Ascending aorta (tissue), 2 donors: Measurements from ENCODE around the gene MYL11. TPM values are rescaled to one million over a fixed set of nuclear protein-coding genes. Genes with fewer than 3 reads are reported as not detected.

Source experiments
- DNase-seq, 2 donors: peaks; one replicate each; pipeline ENCODE4 v3.0.0-alpha.2; 2019; ENCODE audit warnings: low spot score in 2 of 2
- H3K27ac ChIP-seq, 2 donors: fragments of 200-600 bp; sonication (generic); one replicate each; pipeline ENCODE4 v1.5.1; 2016 to 2017; ENCODE audit warnings: mild to moderate bottlenecking in 1 of 2
- H3K27me3 ChIP-seq: fragments of 200-600 bp; sonication (generic); one replicate; pipeline ENCODE4 v1.5.1; 2017
- H3K36me3 ChIP-seq, 2 donors: fragments of 200-600 bp; sonication (generic); one replicate each; pipeline ENCODE4 v1.5.1; 2016
- H3K4me1 ChIP-seq, 2 donors: fragments of 200-600 bp; sonication (generic); one replicate each; pipeline ENCODE4 v1.5.1; 2016 to 2017; ENCODE audit warnings: mild to moderate bottlenecking in 1 of 2
- H3K4me3 ChIP-seq, 2 donors: fragments of 200-600 bp; sonication (generic); one replicate each; pipeline ENCODE4 v1.5.1; 2016 to 2017; ENCODE audit warnings: mild to moderate bottlenecking in 1 of 2
- H3K9me3 ChIP-seq, 2 donors: fragments of 200-600 bp; sonication (generic); one replicate each; pipeline ENCODE4 v1.5.1; 2016
- intact Hi-C: fragments of 100-400 bp; cut with DNase I; formaldehyde crosslinking; loops from one replicate; pipeline ENCODE4 v1.15.1; 2023
- total RNA-seq: library from RNA; depleted of rRNA; stranded (reverse); fragments of >200 nt; gene quantifications from one replicate; pipeline ENCODE4 v1.1.0, GENCODE V29; 2016
- TF ChIP-seq, protein P1 (sequence below), 3 experiments: fragments of 200-600 bp in 2 of 3; fragments of 450-650 bp in 1 of 3; sonication (generic) in 2 of 3; IDR thresholded peaks; one replicate each; pipeline ENCODE4 v1.5.1; 2016 to 2019; ENCODE audit warnings: antibody characterized with exemption in 3 of 3, mild to moderate bottlenecking in 1 of 3, moderate library complexity in 1 of 3

The MYL11 gene
- total RNA-seq, 1 donor from 2014 or later: not detected

DNA sequence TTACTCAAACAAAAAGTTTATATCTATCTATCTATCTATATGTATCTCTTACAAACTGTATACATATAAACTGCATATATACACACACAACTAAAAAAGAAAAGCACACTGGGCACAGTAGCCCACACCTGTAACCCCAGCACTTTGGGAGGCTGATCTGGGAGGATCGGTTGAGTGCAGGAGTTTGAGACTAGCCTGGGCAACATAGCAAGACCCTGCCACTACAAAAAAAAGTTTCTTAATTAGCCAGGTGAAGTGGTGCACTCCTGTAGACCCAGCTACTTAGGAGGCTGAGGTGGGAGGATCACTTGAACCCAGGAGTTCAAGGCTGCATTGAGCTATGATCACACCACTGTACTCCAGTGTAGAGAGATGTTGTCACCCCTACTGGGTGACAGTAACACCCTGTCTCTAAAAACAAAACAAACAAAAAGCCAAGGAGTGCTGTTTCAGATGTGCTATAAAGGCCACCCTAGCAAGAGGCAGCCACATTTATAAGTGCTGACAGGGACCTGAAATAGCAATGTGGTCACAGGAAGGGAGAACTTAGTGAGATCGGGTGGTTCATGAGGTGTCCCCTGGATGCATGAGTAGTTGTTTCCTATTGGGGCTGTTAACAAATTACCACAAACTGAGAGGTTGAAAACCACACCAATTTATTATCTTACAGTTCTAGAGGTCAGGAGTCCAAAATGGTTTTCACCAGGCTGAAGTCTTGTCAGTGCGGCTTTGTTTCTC is 24.3 kb upstream of the MYL11 start:
- Histone ChIP-seq H3K27me3 (no peaks in the 10 kb centered on the region), H3K4me3 (no peak overlapping the region), H3K27ac (no peak overlapping the region), H3K9me3 (no peaks in the 10 kb centered on the region), H3K36me3 (peaks cover 21 to 28% of the 10 kb centered on the region in 2 donors), H3K4me1 (peaks cover 10 to 29% of the 10 kb centered on the region in 2 donors)
- intact Hi-C loops: no loop called here
- no peak for DNase-seq
- TF ChIP-seq, protein P1, sequence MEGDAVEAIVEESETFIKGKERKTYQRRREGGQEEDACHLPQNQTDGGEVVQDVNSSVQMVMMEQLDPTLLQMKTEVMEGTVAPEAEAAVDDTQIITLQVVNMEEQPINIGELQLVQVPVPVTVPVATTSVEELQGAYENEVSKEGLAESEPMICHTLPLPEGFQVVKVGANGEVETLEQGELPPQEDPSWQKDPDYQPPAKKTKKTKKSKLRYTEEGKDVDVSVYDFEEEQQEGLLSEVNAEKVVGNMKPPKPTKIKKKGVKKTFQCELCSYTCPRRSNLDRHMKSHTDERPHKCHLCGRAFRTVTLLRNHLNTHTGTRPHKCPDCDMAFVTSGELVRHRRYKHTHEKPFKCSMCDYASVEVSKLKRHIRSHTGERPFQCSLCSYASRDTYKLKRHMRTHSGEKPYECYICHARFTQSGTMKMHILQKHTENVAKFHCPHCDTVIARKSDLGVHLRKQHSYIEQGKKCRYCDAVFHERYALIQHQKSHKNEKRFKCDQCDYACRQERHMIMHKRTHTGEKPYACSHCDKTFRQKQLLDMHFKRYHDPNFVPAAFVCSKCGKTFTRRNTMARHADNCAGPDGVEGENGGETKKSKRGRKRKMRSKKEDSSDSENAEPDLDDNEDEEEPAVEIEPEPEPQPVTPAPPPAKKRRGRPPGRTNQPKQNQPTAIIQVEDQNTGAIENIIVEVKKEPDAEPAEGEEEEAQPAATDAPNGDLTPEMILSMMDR (IDR thresholded peaks at IDR 0.05): no peak

DNA sequence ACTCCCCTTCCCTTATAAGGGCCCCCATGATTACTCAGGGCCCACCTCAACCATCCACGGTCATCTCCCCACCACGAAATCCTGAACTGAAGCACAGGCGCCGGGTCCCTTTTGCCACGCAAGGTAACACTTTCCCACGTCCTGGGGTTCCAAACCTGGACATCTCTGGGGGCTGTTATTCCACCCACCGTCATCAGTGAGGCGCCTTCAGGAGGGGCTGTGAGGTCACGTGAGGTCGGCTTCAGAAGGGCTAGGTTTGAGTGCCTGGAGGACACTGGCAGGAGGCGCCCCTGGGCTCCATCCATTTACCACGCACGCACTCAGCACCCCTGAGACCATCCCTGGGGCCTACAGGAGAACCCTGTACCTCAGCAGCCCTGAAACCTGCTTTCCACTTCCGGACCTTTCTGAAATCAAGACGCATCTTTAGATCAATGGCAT is 23.6 kb upstream of the MYL11 start:
- Histone ChIP-seq H3K9me3 (no peaks in the 10 kb centered on the region), H3K4me1 (peaks cover 10 to 36% of the 10 kb centered on the region in 2 donors), H3K36me3 (peaks cover 21 to 28% of the 10 kb centered on the region in 2 donors), H3K4me3 (no peak overlapping the region), H3K27ac (peak overlapping the region in 1 of 2 donors; percentile 98), H3K27me3 (no peaks in the 10 kb centered on the region)
- intact Hi-C loops: no loop called here
- no peak for DNase-seq
- TF ChIP-seq, protein P1 (IDR thresholded peaks at IDR 0.05): no peak

DNA sequence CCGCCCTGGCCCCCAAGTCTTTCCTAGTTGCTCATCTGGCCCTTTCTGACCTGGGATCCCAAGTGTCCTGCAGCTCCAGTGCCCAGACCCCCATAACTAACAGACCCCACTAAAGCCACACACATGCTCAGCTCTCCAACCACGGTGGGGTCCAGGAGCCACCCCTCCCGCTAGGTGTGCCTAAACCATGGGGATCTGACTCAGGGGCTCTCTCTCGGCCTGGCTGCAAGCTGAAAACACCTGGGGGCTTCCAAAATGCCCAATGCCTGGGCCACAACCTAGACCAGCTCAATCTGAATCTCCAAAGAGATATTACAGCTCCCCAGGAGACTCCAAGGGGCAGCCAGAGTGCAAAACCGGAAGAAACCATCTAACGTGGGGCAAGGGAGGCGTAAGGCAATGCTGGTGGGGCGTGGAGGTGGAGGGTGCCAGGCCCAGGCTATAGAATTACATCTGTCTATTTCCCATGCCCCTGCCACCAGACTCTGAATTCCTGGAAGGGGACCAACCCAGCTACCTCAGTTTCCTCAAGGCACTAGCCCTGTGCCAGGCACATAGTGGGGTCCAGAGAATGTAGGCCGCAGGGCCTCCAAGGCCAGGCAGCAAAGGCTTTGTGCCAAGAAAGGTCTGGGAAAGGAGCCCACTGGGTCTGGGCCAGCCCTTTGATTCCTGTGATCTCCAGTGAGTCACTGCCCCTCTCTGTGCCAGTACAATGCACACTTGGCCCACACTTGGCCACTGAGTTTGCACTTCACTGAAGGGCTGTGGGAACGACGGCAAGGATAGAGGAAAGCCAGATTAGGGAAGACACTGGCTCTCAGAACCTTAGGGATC is 22.8 kb upstream of the MYL11 start:
- H3K4me3 ChIP-seq: no peak overlapping the region

DNA sequence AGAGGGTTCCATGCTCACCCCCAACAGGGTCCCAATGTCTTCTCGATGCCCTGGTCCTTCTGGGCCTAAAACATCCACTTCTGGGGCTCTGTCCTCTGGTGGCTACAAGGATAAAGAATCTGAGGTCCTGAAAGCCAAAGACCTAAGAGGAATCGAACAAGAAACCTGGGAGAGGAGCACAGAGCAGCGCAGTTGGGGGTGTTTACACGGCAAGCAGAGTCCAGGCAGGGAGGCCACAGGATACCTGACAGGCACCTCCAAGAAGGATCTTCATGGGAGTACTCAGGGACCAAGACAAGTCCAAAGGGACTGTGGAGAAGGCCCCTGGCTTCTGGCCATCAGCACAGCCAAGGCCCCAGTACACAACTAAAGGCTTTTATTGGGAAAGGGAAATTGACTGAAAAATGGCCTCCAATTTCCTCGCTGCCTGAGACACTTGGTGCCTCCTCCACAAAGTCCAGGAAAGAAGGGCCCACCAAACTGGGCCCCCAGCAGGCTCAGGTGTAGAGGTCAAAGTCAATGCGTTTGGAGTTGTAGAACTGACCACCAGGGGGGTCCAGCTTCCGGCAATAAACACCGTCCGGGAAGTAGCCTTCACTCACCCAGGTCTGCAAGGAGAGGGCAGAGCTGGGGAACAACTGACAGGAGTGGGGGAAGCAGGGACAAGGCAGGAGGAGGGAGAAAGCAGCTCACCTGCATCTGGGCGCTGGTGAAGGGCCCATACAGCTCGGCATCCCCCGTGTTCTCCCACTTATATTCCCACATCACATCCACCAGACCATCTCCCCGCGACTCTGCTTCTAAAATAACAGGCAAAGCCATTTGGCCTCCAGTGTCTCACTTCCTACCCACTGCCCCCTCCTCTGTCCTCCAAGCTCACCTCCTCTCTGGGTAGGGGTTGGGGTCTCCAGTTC is 21.9 kb upstream of the MYL11 start:
- intact Hi-C loops: no loop called here
- H3K36me3 ChIP-seq: peaks cover 23 to 34% of the 10 kb centered on the region in 2 donors

More for the DNA sequence above, 22.8 kb upstream of the MYL11 start:
- peak; percentile 45 to 94 for DNase-seq
- Histone ChIP-seq H3K4me1 (peaks cover 10 to 42% of the 10 kb centered on the region in 2 donors), H3K27me3 (no peaks in the 10 kb centered on the region), H3K9me3 (no peaks in the 10 kb centered on the region), H3K27ac (peak overlapping the region; percentile 95 to 98), H3K36me3 (peaks cover 21 to 28% of the 10 kb centered on the region in 2 donors)
- TF ChIP-seq, protein P1 (IDR thresholded peaks at IDR 0.05): no peak
- intact Hi-C loops: no loop called here

More for the DNA sequence above, 21.9 kb upstream of the MYL11 start:
- Histone ChIP-seq H3K27ac (peak overlapping the region; percentile 95 to 98), H3K9me3 (no peaks in the 10 kb centered on the region), H3K4me3 (no peak overlapping the region), H3K27me3 (no peaks in the 10 kb centered on the region), H3K4me1 (peaks cover 10 to 42% of the 10 kb centered on the region in 2 donors)
- no peak for DNase-seq
- TF ChIP-seq, protein P1 (IDR thresholded peaks at IDR 0.05): no peak
